Sciatic nerve (tissue), 2 donors: ENCODE data around the gene ARID3C. TPM values are rescaled to one million over a fixed set of nuclear protein-coding genes. Genes with fewer than 3 reads are reported as not detected.

Source experiments
- ATAC-seq: fragments of 200-7000 bp; cut with Tn5 transposase; one replicate; pipeline ENCODE4 v1.9.1; 2020; ENCODE audit warnings: mild to moderate bottlenecking, moderate library complexity
- DNase-seq: peaks from one replicate; pipeline ENCODE4 v3.0.0-alpha.2; 2020; ENCODE audit warnings: low spot score
- intact Hi-C: fragments of 100-400 bp; cut with DNase I; formaldehyde crosslinking; loops from one replicate; pipeline ENCODE4 v1.14.2; 2022
- total RNA-seq: library from RNA; stranded (reverse); fragmentation: NEBNext Ultra II Directional; extraction: Animal tissue kit (Norgen Biotek cat#: 25700); gene quantifications from one replicate; pipeline ENCODE4 v1.2.1, GENCODE V29; 2021
- donor health status: DM: no; HTN: no; CAD: no.
- donor health status: DM: no; HTN: no; CAD: no.

Gene ARID3C
- 1.2 TPM for total RNA-seq

GRCh38 chr9:34628656-34629490, at the start of gene ARID3C:
ARID3C (minus strand) TSS chr9:34629066; CDS start chr9:34628014, 1,052 bp downstream.
- DNase-seq (no peak), ATAC-seq (peak; percentile 21)
- intact Hi-C loops, result loop anchor here (2.0 kb wide), 1 partner anchor 16 kb away; the partner anchor contains the start of gene RPP25L

GRCh38 chr9:34675869-34676268, 47.0 kb upstream of the ARID3C start:
- peak; percentile 32 for ATAC-seq
- no peak for DNase-seq
- intact Hi-C loops, result no loop called here

- DNase-seq, result peak; percentile 80
- intact Hi-C loops, result no loop called here
- peak; percentile 73 for ATAC-seq
Measured at GRCh38 chr9:34675048-34675714, 46.3 kb upstream of the ARID3C start.

- intact Hi-C loops, result no loop called here
- DNase-seq (no peak), ATAC-seq (no peak)
Measured at GRCh38 chr9:34674440-34674839, 45.6 kb upstream of the ARID3C start.

- ATAC-seq, result no peak
- intact Hi-C loops, result loop anchor here (2.0 kb wide), 1 partner anchor 13 kb away; no protein-coding TSS in a partner anchor
- no peak for DNase-seq
Measured at GRCh38 chr9:34671307-34671706, 42.4 kb upstream of the ARID3C start.

- intact Hi-C loops, result loop anchor here (2.0 kb wide), 1 partner anchor 15 kb away; no protein-coding TSS in a partner anchor
- DNase-seq, result no peak
- no peak for ATAC-seq
Measured at GRCh38 chr9:34669809-34670562, 41.1 kb upstream of the ARID3C start.

GRCh38 chr9:34665381-34666250, 36.8 kb upstream of the ARID3C start:
- intact Hi-C loops, result no loop called here
- DNase-seq, result peak; percentile 97
- peak; percentile 95 for ATAC-seq

- no peak for ATAC-seq
- intact Hi-C loops, result no loop called here
- no peak for DNase-seq
Measured at GRCh38 chr9:34665067-34665380, 36.2 kb upstream of the ARID3C start.

GRCh38 chr9:34664281-34665066, 35.6 kb upstream of the ARID3C start:
- ATAC-seq (peak; percentile 54), DNase-seq (peak; percentile 90)
- intact Hi-C loops, result no loop called here

- DNase-seq (no peak), ATAC-seq (no peak)
- intact Hi-C loops, result no loop called here
Measured at GRCh38 chr9:34663303-34663605, 34.4 kb upstream of the ARID3C start.

GRCh38 chr9:34662526-34663302, 33.8 kb upstream of the ARID3C start, which contains the start of gene CCL27:
CCL27 (minus strand) TSS chr9:34662657; CDS start chr9:34662633, 24 bp downstream.
- ATAC-seq (no peak), DNase-seq (no peak)
- intact Hi-C loops, result no loop called here

- ATAC-seq (no peak), DNase-seq (no peak)
- intact Hi-C loops, result no loop called here
Measured at GRCh38 chr9:34659592-34660253, 30.9 kb upstream of the ARID3C start.

- DNase-seq (no peak), ATAC-seq (no peak)
- intact Hi-C loops, result no loop called here
Measured at GRCh38 chr9:34658461-34658860, 29.6 kb upstream of the ARID3C start.

- intact Hi-C loops, result no loop called here
- no peak for DNase-seq
- ATAC-seq, result no peak
Measured at GRCh38 chr9:34656992-34657391, 28.1 kb upstream of the ARID3C start.

GRCh38 chr9:34655394-34655793, 26.5 kb upstream of the ARID3C start:
- intact Hi-C loops, result no loop called here
- ATAC-seq, result no peak
- DNase-seq, result no peak

GRCh38 chr9:34654323-34655051, 25.6 kb upstream of the ARID3C start:
- peak; percentile 72 for ATAC-seq
- intact Hi-C loops, result no loop called here
- DNase-seq, result peak; percentile 88
